ENCODE measurements around the gene MED8.

- TF ChIP-seq POLR2AphosphoS5 (IDR thresholded peaks at IDR 0.05; ENCODE audit: low read depth, low read length) (no peak), MAX (IDR thresholded peaks at IDR 0.05) (no peak), ATF3 (IDR thresholded peaks at IDR 0.05) (no peak), EZH2phosphoT487 (IDR thresholded peaks at IDR 0.05; ENCODE audit: borderline replicate concordance) (no peak), CTCF (IDR thresholded peaks at IDR 0.05 in 2 of 3, conservative IDR thresholded peaks at IDR 0.05 in 1 of 3; ENCODE audit: borderline replicate concordance in 1 of 3, insufficient read depth in 1 of 3, low read depth in 2 of 3, low read length in 2 of 3) (no peak), EZH2 (IDR thresholded peaks at IDR 0.05) (no peak), POLR2A (IDR thresholded peaks at IDR 0.05; ENCODE audit: borderline replicate concordance, extremely low read depth, insufficient read depth, insufficient read length) (no peak), RAD21 (IDR thresholded peaks at IDR 0.05; ENCODE audit: low read depth) (no peak), EGR1 (IDR thresholded peaks at IDR 0.05; ENCODE audit: low read depth) (no peak), JUND (IDR thresholded peaks at IDR 0.05) (no peak), FOSL1 (IDR thresholded peaks at IDR 0.05; ENCODE audit: low read depth) (no peak), REST (IDR thresholded peaks at IDR 0.05; ENCODE audit: low read depth) (no peak), TCF7L2 (IDR thresholded peaks at IDR 0.05; ENCODE audit: borderline replicate concordance, extremely low read depth, insufficient read depth, insufficient read length) (no peak), CEBPB (IDR thresholded peaks at IDR 0.05; ENCODE audit: low read depth) (no peak)
These were observed 37.9 kb upstream of the MED8 start for GRCh38 chr1:43427524-43427923.

Data from HCT116 (cell line).